B cell (primary cell): Measurements from ENCODE around the gene KCNK7.

ENCODE experiments used
- CTCF ChIP-seq: fragments of 200-600 bp; IDR thresholded peaks from one replicate; pipeline ENCODE4 v1.8.0; 2022; ENCODE audit warnings: antibody characterized with exemption, mild to moderate bottlenecking
- EZH2 ChIP-seq: IDR thresholded peaks from 2 replicates; pipeline ENCODE4 v1.6.1; 2012; ENCODE audit warnings: borderline replicate concordance, low read depth, mild to moderate bottlenecking, moderate library complexity, low read length; ENCODE audit not compliant: insufficient read depth, poor library complexity, severe bottlenecking

- TF ChIP-seq CTCF (no peak), EZH2 (no peak)
These were observed 16.3 kb downstream of the KCNK7 start for GRCh38 chr11:65579291-65579690.
